AG20443 (cell line): ENCODE results near the gene DVL3.
"Not testable (repeated sequence)": the region's sequence is repeated elsewhere in the genome, so short reads cannot be mapped to it uniquely, and the experiment has no call there.

ENCODE experiments used
- DNase-seq: peaks from one replicate; pipeline ENCODE4 v3.0.0; 2012; ENCODE audit warnings: low spot score, mixed read lengths

Gene DVL3

GRCh38 chr3:184154885-184155643 lies at the start of gene DVL3:
Gene DVL3, plus strand, starts transcription at chr3:184155377. Its CDS starts 259 bp downstream, at chr3:184155636.
- peak; percentile 94 for DNase-seq

DNA sequence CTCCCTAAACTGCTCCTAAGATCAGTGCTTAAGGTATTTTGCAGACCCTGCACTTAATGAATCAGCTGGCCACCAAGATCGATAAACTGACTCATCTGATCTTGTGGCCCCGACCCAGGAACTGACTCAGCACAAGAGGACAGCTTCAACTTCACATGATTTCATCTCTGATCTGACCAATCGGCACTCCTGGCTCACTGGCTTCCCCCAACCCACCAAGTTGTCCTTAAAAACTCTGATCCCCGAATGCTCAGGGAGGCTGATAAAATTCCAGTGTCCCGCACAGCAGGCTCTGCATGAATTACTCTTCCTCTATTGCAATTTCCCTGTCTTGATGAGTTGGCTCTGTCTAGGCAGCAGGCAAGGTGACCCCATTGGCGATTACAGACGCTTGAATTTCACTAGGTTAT lies 44.9 kb upstream of the DVL3 start:
- DNase-seq = no peak

DNA sequence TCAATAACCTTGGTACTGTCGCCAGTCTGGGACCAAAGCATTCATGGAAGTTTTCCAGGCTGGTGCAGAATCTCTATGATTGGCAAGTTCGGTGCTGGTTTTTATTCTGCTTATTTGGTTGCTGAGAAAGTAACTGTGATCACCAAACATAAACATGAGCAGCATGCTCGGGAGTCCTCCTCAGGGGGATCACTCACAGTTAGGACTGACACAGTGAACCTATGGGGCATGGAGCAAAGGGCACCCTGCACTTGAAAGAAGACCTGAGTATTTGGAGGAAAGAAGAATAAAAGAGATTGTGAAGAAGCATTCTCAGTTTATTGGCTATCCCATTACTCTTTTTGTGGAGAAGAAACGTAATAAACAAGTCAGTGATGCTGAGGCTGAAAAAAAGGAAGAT lies 39.2 kb upstream of the DVL3 start:
- DNase-seq = no peak

DNA sequence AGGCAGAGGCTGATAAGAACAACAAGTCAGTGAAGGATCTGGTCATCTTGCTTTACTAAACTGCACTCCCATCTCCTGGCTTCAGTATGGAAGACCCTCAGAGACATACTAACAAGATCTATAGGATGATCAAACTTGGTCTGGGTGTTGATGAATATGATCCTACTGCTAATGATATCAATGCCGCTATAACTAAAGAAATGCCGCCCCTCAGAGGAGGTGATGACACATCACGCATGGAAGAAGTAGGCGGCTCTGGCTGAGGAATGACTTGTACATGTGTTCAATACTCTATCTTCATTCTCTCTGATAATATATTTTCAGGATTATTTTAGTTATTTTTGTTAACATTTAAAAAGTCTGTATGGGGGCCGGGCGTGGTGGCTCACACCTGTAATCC lies 37.5 kb upstream of the DVL3 start:
- no peak for DNase-seq

- DNase-seq = not testable (repeated sequence)
These were observed 34.1 kb upstream of the DVL3 start for GRCh38 chr3:184121031-184121430.

GRCh38 chr3:184126006-184126405 lies 29.2 kb upstream of the DVL3 start:
- no peak for DNase-seq

GRCh38 chr3:184129012-184129411 lies 26.2 kb upstream of the DVL3 start:
- DNase-seq = peak; percentile 72

DNA sequence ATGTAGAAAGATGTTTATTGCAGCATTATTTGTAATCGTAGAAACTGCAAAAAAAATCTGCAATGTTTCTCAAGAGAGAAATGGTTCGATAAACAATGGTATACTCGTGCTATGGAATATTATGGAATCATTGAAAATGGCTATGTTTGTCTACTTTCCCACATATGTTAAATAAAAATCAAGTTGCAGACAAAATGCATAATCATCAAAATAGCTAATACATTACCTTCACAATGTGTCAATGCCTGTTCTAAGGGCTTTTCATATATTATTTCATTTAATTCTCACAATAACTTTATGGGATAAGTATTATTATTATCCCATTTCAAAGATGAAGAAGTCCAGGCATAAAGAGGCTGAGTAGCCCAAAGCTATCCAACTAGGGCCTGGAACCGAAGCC lies 22.2 kb upstream of the DVL3 start:
- no peak for DNase-seq

DNA sequence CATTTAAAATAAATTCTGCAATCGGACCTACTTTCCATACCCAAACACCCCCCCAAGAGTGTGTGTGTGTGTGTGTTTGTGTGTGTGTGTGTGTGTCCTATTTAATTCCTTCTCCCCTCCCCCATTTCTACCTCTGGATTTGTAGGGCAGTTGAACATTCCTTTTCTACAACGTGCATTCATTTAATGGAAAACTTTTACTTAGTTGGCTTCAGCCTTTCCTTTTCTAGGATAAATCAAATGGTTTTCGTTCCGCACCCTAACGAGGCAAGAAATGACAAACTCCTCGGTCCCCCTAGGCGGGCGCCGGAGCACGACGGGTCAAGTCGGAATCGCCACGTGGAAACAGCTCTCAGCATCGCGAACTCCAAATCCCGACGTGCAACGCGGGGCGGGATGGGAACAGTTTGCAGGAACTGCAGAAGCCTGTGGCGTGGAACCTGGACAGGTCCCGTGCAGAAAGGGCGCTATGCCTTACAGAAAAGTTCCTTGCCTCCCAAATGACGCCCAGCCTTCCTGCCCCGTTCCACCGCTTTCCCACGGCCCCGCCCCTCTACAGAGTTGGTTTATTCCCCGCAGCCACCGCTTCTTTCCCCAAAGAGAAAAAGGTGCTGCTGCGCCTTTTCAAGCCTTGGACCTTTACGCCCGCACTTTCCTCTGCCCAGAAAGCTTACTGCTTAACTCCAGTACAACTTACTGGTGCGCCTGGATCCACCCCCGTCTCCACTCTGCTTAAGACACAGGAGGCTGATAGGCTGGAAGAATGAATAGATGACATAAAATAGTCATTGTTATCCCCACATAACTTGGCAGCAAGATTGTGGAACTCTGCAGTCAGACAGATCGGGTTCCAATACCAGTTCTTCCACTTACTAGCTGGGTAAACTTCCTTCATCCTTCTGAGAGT lies 21.1 kb upstream of the DVL3 start:
- peak; percentile 85 for DNase-seq

GRCh38 chr3:184134746-184135148 lies 20.4 kb upstream of the DVL3 start:
- no peak for DNase-seq

GRCh38 chr3:184135149-184135910 lies 19.8 kb upstream of the DVL3 start, which contains the start of gene EIF2B5:
Gene EIF2B5, plus strand, starts transcription at chr3:184135358. Its CDS starts 28 bp downstream, at chr3:184135386.
- DNase-seq = peak; percentile 95

- DNase-seq = no peak
These were observed 19.3 kb upstream of the DVL3 start for GRCh38 chr3:184135911-184136260.

DNA sequence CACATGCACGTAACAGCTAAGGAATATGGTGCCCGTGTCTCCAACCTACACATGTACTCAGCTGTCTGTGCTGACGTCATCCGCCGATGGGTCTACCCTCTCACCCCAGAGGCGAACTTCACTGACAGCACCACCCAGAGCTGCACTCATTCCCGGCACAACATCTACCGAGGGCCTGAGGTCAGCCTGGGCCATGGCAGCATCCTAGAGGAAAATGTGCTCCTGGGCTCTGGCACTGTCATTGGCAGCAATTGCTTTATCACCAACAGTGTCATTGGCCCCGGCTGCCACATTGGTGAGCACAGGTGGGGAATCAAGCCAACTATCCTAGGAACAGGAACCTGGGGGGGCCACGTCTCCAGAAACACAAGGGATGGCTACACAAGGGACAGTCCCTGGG lies 14.7 kb upstream of the DVL3 start:
- DNase-seq = no peak

GRCh38 chr3:184142199-184142598 lies 13.0 kb upstream of the DVL3 start:
- DNase-seq = no peak

DNA sequence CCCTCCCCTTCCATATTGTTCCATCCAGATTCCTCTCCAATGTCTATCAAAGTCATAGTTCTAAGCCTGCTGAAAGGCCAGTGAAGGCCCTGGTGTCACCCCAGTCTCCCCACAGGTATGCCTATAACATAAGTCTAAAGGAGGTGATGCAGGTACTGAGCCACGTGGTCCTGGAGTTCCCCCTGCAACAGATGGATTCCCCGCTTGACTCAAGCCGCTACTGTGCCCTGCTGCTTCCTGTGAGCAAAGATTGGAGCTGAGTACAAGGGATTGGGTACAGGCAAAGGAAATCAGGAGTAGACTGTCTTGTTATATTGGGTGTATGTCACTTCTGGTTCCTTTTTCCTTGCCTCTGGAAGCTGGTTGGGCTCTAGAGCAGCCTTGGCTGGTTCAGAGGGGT lies 11.8 kb upstream of the DVL3 start:
- DNase-seq = no peak

GRCh38 chr3:184144505-184144904 lies 10.7 kb upstream of the DVL3 start:
- no peak for DNase-seq

DNA sequence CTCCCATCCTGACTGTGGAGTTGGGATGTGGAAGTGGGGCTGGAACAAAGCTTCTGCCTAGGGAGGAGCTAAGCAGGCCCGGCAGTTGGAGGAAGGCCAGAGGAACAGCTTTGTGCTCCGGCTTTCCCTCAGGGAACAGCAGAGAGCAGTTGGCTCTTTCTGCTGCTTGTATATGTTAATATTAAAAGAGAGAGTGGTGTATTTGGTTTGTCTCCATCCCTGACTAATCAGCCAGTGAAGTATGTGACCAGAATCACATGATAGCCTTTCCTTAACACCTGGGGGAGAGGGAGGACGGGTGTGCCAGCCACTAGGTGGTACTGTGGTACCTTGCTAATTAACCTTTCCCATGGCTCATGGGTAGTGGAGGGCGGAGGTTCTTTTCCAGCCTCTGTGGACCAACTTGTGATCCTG lies 10.1 kb upstream of the DVL3 start:
- peak; percentile 32 for DNase-seq

DNA sequence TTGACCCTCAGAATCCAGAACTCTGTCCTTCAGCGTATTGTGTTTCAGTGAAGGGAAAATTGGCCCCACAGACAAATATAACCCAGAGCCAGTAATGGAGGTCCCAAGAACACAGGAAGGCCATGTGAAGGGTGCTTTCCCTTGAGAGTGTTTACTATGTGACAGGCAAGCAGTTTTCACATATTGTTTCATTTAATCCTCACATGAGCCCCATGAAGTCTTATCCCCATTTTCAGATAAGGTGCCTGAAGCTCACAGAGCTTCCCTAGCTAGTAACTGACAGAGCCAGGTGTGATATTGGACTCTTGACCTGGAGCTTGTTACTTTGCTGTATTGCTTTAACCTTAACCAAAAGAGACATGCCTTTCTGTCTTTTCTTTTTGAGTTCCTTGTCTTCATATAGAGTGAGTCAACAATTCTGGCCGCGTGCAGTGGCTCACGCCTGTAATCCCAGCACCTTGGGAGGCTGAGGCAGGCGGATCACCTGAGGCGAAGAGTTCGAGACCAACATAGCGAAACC lies 9.4 kb upstream of the DVL3 start:
- no peak for DNase-seq

DNA sequence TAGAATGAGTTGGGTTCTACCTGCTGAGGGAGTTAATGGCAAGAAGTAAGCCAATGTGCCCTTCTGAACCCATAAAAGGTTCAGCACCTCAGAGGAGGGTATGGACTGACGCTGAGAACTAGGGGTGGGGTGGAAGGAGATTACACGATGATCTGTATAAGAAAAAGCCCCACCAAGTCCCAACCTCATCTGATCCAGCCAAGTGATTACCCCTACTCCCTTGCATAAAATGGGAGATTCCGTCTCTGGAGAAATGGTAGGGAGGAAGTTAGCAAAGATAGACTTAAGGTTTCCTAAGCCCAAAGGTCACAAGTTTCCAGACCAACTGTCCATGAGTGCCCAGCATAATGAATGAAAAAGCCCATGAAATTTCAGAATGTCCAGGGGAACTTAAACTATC lies 7.1 kb upstream of the DVL3 start:
- DNase-seq = no peak

DNA sequence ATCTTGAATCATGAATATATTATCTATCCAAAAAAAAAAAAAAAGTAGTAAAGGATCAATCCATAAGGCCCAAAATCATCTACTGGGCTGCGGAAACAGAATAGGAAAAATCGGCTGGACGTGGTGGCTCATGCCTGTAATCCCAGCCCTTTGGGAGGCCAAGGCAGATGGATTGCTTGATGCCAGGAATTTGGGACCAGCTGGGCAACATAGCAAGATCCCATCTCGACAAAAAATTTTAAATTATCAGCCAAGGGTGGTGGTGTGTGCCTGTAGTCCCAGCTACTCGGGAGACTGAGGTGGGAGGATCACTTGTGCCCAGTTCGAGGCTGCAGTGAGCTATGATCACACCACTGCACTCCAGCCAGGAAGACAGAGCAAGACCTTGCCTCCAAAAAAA lies 6.1 kb upstream of the DVL3 start:
- no peak for DNase-seq

- DNase-seq = not testable (repeated sequence)
These were observed 5.4 kb upstream of the DVL3 start for GRCh38 chr3:184149770-184150169.
